ENCODE data around the gene WDR87. TPM values are rescaled to one million over a fixed set of nuclear protein-coding genes. Genes with fewer than 3 reads are reported as not detected.

The WDR87 gene
- polyA plus RNA-seq, 1 experiment = not detected

DNA sequence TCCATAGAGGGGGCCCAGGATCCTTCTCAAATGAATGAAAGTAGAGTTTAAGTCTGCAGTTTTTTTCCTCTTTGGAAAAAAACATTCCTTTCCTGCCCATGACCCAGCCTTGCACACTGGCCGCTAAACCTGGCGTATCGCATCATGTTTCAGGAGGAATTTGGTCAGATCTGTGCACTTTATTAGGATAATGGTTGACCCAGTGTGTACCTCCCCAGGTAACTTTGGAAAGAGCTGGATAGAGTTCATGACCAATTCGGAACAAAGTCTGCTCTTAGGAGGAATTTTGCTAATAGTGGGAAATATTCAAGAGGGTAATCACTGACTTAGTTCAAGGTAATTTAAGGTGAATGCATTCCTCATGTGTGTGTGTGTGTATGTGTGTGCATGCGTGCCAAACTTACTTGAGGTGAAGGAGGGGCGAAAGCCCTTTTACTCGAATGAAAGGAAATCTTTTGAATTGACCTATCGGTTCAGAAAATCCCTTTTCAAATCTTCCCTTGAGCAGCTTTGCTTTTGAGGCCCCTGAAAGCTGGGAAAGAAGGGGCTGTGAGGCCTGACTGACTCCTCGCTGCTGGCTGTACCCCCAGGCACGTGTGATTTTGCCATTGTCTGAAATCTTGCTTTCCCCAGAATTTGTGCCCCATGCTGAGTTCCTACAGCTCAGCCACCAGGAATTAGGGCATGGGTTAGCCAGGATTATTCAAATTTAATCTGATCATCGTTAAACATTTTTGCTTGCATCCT lies 47.0 kb upstream of the WDR87 start:
- CTCF ChIA-PET = interaction anchor here (1.1 to 1.3 kb wide), 3 partner anchors 33 to 142 kb away, joined by 3 to 4 read pairs (median 3); no protein-coding TSS in a partner anchor
- Histone ChIP-seq H3K27me3 (ENCODE audit: control insufficient read depth, insufficient read depth, low read length) (no peaks in the 10 kb centered on the region), H3K4me3 (ENCODE audit: low read depth, low read length) (no peak overlapping the region), H3K36me3 (ENCODE audit: control insufficient read depth, insufficient read depth, low read length) (no peaks in the 10 kb centered on the region; the same call in 1 of the 2 replicates)
- no peak for DNase-seq (ENCODE audit: low read depth)
- TF ChIP-seq, protein P1, sequence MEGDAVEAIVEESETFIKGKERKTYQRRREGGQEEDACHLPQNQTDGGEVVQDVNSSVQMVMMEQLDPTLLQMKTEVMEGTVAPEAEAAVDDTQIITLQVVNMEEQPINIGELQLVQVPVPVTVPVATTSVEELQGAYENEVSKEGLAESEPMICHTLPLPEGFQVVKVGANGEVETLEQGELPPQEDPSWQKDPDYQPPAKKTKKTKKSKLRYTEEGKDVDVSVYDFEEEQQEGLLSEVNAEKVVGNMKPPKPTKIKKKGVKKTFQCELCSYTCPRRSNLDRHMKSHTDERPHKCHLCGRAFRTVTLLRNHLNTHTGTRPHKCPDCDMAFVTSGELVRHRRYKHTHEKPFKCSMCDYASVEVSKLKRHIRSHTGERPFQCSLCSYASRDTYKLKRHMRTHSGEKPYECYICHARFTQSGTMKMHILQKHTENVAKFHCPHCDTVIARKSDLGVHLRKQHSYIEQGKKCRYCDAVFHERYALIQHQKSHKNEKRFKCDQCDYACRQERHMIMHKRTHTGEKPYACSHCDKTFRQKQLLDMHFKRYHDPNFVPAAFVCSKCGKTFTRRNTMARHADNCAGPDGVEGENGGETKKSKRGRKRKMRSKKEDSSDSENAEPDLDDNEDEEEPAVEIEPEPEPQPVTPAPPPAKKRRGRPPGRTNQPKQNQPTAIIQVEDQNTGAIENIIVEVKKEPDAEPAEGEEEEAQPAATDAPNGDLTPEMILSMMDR (IDR thresholded peaks at IDR 0.05; ENCODE audit: insufficient read depth, low read depth, low read length) = no peak
- POLR2A ChIA-PET = no interaction called here

DNA sequence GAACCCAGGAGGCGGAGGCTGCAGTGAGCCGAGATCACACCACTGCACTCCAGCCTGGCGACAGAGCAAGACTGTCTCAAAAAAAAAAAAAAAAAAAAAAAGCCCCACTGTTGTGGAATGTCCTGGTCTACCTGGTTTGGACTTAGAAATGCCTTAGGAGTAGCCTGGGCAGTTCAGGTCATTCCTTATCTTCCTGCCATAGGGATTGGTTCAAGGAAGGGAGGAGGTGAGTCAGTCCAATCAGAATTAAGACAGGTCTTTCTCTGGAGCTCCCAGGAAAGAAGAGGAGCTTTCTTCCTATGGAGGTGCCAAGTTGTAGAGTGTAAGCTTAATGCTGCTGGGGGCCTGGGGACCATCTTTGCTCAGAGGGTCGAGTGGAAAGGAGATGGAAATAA lies 45.4 kb upstream of the WDR87 start:
- ChIA-PET CTCF (no interaction called here), POLR2A (no interaction called here)
- TF ChIP-seq, protein P1 (IDR thresholded peaks at IDR 0.05; ENCODE audit: insufficient read depth, low read depth, low read length) = no peak
- H3K4me3 ChIP-seq (ENCODE audit: low read depth, low read length) = no peak overlapping the region
- no peak for DNase-seq (ENCODE audit: low read depth)
- no peaks in the 10 kb centered on the region for H3K27me3 ChIP-seq (ENCODE audit: control insufficient read depth, insufficient read depth, low read length)
- H3K36me3 ChIP-seq (ENCODE audit: control insufficient read depth, insufficient read depth, low read length) = no peaks in the 10 kb centered on the region; the same call in 1 of the 2 replicates

DNA sequence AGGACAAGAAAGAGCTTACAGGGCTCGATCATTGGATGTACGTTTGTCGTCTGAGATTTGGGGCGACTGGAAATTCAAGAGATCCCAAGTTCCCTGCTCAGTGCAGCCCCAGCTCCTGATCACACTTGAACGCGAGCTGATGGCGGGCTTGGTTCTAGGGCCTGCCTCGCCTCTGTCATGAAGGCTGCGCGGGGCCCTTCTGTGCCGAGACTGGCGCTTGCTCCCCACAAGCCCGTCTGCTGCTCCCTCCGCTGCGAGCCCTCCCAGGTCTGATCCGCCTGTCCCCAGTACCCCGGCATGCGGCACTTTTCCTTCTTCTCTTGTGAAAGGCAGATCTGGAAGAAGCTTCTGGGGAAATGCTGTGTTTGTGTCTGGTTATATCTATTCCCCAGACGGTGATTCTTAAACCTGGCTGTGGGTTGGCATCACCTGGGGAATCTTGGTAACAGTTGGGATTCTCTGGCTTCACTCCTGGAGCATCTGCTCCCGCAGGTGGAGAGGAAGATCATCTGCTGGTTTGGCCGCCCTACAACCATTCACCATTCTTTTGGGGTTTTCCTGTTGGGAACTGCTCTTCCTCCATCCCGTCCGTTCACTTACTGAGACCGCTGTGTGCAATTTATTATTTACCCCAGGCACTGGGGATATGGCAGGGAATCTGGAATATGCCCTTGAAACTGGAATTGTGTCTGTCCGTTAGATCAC lies 44.2 kb upstream of the WDR87 start:
- H3K27me3 ChIP-seq (ENCODE audit: control insufficient read depth, insufficient read depth, low read length) = no peaks in the 10 kb centered on the region
- DNase-seq (ENCODE audit: low read depth) = no peak
- ChIA-PET POLR2A (interaction anchor here (0.6 kb wide), 1 partner anchor 40 kb away, joined by 18 read pairs; no protein-coding TSS in a partner anchor), CTCF (interaction anchor here (1.3 kb wide), 1 partner anchor 11 kb away, joined by 3 read pairs; no protein-coding TSS in a partner anchor)
- no peaks in the 10 kb centered on the region; the same call in 1 of the 2 replicates for H3K36me3 ChIP-seq (ENCODE audit: control insufficient read depth, insufficient read depth, low read length)
- TF ChIP-seq, protein P1 (IDR thresholded peaks at IDR 0.05; ENCODE audit: insufficient read depth, low read depth, low read length) = no peak
- no peak overlapping the region for H3K4me3 ChIP-seq (ENCODE audit: low read depth, low read length)

DNA sequence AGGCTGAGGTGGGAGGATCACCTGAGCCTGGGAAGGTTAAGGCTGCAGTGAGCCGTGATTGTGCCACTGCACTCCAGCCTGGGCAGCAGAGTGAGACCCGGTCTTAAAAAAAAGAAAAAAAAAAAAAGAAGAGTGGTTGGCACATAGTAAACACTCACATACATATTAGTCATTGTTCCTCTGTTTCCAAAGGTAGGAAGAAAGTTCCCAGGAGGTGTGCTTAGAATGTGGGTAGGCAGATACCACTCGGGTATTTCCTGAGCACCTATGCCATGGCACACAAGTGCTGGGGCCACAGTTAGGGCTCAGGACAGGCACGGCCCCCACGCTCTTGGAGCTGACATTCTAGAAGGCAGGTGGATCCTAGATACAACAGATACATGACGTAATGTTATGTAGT lies 42.0 kb upstream of the WDR87 start:
- Histone ChIP-seq H3K36me3 (ENCODE audit: control insufficient read depth, insufficient read depth, low read length) (no peaks in the 10 kb centered on the region; the same call in 1 of the 2 replicates), H3K4me3 (ENCODE audit: low read depth, low read length) (no peak overlapping the region), H3K27me3 (ENCODE audit: control insufficient read depth, insufficient read depth, low read length) (no peaks in the 10 kb centered on the region)
- ChIA-PET POLR2A (no interaction called here), CTCF (no interaction called here)
- TF ChIP-seq, protein P1 (IDR thresholded peaks at IDR 0.05; ENCODE audit: insufficient read depth, low read depth, low read length) = no peak
- DNase-seq (ENCODE audit: low read depth) = no peak

DNA sequence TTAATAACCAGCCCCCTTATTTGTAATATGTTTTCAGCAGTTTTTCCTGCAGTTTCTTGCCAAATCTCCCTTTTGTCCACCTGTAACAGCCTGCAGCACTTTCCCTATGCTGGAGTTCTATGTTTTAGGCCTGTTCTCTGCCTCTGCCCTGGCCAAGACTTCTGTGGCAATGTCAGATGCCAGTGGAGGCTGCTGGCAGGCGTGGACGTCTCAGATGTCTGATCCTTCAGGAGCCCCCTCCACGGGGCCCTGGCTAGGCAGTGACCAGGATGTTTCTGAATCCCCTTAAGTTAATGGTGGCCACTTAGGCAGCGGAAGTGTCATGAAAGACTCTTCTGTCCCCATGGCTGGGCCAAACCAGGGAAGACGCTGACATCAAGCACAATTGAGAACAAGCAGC lies 41.4 kb upstream of the WDR87 start:
- CTCF ChIA-PET = no interaction called here
- TF ChIP-seq, protein P1 (IDR thresholded peaks at IDR 0.05; ENCODE audit: insufficient read depth, low read depth, low read length) = no peak
- DNase-seq (ENCODE audit: low read depth) = no peak

More for the DNA sequence above, 41.4 kb upstream of the WDR87 start:
- Histone ChIP-seq H3K27me3 (ENCODE audit: control insufficient read depth, insufficient read depth, low read length) (no peaks in the 10 kb centered on the region), H3K4me3 (ENCODE audit: low read depth, low read length) (no peak overlapping the region), H3K36me3 (ENCODE audit: control insufficient read depth, insufficient read depth, low read length) (no peaks in the 10 kb centered on the region; the same call in 1 of the 2 replicates)
- POLR2A ChIA-PET = no interaction called here

All from BJ (cell line).